GM21528 (cell line): Measurements from ENCODE around the gene ZNF135.

Experiments used
- ATAC-seq: cut with Tn5 transposase; IDR thresholded peaks from one replicate; pipeline ENCODE4 v1.9.1; 2021; ENCODE audit warnings: mild to moderate bottlenecking, moderate library complexity; ENCODE audit not compliant: unreplicated experiment, low FRiP score

Gene ZNF135

DNA sequence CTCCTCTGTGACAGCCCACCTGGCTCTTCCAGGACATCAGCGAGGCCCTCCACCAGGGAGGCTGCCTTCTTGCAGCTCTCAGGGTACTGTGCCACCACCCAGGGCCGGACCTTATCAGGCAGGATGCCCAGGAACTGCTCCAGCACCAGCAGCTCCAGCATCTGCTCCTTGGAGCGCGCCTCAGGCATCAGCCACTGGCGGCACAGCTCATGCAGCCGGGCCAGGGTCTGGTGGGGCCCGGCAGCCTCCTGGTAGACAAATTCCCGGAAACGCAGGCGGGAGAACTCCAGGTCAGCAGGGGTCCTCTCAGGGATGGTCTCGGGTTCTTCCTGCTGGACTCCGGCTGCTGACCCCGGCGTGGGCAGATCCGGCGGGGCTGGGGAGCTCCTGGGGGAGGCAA is 30.8 kb downstream of the ZNF135 start:
- no peak for ATAC-seq

DNA sequence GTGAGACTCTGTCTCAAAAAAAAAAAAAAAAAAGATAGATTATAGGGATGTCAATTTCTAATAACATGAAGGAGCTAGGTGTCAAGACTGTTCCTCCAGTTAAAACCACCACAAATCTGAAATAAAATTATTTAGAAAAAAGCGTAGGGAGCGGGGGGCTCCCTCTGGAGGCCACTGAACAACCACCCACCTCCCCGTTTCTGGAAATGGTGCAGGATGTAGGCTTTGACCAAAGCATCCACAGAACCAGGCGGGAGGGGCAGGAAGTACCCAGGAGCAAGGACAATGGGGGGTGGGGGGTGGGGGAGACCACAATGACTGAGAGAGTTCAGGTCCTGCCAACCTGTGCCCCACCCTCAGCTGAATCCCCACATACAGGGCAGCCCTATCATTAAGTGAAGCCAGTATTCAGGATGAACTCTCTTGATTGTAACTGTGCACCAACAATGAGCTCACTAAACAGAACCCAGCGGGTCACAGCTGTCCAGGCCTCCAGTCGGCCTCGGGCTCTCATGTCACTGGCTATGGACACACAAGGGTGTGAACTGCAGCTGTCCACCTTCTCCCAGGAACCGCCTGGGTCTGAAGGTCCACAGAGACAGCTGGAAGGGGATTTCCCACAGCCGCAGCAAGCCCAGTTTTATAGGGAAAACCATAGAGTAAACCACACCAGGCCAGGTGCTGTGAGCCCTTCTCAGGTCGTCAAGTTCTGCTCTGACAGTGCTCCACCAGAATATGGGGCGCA is 32.3 kb downstream of the ZNF135 start:
- no peak for ATAC-seq

DNA sequence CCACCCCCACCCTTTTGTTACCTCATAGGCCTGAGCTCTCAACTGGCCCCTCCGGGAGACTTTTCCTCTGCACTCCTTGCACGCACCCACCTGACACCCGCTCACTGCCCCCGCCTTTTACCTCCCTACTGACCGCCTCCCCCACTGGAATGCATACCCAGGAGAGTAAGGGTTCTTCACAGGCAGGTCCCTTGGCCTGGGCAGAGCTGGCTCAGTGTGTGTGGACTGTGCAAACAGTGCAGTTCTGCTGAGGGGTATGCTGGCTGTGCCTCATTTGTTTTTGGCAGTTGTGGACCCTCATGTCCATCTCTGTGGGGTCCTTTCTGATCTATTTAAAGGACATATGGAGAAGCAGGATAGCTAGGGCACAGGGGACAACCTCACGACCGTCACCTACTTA is 34.0 kb downstream of the ZNF135 start:
- no peak for ATAC-seq

DNA sequence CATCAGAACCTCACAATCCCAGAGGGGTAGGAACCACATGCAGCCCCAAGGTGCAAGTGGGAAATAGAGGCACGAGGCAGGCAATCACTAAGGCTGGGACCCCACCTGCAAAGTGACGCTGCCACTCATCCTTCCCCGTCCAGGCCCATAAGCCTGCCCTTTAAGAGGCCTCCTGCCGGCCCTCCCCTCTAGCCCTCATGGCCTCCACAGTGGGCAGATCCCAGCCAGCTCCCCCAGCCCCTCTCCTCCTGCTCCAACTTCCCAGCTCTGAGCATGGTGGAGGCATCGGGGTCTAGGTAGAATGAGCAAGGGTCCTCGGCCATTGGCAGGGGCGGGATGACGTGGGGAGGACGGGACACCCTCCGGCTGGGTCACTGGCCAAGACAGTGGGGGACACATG is 36.2 kb downstream of the ZNF135 start:
- no peak for ATAC-seq

DNA sequence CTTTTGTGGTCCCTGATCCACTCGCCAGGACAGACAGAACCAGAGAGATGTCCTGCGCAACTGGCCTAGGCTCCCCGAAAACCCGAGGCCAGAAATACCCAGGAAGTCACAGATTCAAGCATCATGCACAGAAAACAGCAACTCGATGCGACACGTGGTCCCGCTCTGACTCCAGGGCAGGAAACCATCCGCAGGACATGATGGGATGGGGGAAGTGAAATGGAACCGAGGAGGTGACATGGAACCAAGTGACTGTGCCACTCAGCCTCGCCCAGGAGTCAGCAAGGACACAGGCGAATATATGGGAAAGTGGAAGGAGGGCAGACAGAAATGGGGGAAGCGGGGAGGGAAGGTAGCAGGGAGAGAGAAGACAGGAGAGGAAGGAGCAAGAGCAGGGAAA is 37.8 kb downstream of the ZNF135 start:
- no peak for ATAC-seq

DNA sequence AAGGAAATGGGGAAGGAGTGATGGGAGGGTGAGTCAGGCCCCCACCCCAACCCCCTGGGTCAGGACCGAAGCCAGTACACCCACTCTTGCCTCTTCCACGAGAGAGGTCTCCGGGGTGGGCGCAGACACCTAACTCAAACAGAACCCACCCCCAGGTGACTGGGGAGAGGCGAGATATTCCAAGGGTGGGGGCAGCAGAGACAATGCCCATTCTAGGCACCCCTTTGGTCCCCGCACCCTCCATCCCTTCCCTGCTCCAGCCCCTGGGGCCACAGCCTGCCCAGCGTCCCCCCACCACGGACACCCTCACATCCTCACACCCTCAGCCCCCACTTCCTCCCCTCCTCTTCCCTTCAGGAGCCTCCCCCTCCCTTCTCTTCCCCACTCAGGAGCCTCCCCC is 38.3 kb downstream of the ZNF135 start:
- no peak for ATAC-seq

DNA sequence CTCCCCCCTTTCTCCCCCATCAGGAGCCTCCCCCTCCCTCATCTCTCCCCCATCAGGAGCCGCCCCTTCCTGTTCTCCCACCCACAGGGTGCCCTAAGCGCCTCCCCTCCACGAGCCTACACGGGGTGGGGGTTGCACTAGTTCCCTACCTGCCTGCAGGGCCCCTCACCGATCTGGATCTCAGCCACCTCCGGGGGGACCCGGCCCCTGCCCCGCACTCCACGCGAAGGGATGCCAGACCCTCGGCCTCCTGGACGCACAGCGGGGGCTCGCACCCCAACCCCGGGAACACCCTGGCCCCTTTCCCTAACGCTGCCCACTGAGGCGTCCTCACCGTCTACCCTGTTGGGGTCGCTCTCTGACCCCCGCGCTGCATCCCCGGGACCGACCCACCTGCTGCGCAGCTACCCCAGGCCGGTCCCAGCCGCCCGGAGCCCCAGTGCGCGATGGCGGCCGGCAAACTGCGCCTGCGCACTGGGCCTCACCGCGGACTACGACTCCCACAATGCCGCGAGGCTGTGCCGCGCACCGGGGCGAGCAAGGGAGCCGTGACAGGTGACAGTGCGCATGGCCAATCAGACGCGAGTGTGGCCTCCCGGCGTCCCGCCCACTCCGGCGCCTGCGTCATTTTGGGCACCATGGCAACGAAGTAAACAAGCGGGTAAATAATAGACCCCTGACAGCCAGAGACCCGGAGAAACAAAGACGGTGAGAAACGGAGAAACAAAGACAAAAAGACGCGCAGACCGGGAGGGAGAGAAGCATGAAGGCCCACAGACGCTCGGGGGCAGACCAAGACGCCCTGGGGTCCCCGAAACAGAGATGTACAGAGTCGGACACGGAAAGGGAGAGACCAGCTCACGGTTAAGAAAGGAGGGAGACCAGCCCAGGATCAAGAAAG is 38.9 kb downstream of the ZNF135 start, which contains the start of gene ZSCAN18:
ZSCAN18 (minus strand) TSS at position 451 of the 901 bp plus-strand sequence. CDS start 7,964 bp downstream, outside the sequence.
- ATAC-seq: peak; percentile 58

DNA sequence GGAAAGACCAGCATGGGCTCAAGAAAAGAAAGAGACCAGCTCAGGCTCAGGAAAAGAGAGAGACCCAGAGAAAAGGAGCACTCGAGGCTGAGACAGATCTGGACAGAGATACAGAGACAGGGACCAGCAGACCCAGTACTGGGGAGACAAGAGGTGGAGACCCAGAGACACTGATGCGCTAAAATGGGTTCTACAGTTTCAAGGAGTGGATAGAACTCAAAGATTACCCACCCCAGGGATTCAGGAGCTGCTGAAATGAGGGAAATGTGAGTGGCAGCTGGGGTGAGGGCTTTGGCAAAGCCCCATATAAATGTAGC is 39.6 kb downstream of the ZNF135 start:
- ATAC-seq: no peak

DNA sequence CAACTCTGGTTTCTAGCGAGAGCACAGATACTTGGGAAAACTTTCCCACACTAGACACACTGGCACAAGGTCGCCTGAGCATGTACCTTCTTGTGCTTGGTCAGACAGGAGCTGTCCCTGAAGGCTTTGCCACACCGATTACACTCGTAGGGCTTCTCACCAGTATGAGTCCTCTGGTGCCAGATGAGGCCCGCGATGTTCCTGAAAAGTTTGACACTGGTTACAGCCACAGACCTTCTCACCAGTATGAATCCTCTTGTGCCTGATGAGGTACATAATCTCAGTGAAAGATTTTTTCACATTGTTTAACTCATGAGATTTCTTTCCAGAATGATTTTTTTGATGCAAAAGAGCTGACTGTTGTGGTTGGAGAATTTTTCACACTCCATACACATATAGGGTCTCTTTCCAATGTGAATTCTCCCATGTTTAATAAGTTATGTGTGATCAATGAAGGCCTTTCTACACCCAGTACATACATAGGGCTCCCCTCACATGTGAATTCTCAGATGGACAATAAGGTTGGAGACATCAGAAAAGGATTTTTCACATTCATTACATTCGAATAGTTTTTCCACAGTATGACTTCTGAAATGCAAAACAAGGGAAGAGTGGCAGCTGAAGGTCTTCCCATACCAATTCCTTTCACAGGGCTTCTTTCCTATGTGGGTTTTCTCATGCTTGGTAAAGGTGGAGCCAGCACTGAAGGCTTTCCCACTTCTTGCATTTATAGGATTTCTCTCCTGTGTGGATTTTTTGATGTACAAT is 48.9 kb downstream of the ZNF135 start:
- no peak for ATAC-seq

DNA sequence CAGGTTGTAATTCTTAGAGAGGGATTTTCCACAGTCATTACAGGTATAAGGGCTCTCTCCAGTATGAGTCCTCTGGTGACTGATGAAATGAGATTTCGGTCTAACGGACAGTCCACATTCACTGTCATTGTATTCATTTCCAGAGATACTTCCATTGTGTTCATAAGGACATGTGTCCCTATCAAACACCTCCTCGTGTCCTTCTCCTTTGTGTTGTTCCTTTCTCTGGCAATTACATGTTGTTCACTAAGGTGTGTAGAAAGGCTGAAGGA is 49.4 kb downstream of the ZNF135 start:
- no peak for ATAC-seq

DNA sequence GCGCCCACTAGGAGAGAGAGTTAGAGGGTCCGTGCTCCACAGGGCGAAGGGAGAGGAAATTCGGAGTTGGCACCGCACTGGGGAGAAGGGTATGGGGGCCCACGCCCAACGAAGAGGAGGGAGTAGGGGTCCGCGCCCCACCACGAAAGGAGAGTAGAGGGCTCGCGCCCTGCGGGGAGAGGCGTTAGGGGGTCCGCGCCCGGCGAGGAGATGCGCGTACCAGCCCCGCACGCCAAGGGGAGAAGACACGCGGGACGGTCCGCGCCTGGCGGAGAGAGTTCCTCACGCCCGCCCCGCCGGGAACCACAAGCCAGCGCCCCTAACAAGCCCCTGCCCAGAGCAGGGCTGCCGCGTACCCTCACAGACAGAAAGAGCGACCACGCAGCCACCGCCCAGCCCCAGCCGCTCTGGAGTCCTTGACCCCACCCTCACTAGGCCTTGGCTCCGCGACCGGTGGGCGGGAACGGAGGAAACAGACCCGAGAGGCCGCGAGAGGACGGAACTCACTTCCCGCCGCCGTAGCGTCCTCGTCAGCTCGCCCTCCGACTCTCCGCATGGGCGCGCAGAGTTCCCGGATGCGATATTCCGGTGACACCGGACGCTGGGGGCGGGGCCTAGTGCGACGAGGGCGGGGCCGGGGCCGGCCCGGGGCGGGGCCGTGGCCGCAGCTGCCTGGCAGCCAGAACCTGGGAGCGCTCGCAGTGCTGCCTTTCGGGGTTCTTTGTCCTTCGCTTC is 58.9 kb downstream of the ZNF135 start:
- no peak for ATAC-seq

DNA sequence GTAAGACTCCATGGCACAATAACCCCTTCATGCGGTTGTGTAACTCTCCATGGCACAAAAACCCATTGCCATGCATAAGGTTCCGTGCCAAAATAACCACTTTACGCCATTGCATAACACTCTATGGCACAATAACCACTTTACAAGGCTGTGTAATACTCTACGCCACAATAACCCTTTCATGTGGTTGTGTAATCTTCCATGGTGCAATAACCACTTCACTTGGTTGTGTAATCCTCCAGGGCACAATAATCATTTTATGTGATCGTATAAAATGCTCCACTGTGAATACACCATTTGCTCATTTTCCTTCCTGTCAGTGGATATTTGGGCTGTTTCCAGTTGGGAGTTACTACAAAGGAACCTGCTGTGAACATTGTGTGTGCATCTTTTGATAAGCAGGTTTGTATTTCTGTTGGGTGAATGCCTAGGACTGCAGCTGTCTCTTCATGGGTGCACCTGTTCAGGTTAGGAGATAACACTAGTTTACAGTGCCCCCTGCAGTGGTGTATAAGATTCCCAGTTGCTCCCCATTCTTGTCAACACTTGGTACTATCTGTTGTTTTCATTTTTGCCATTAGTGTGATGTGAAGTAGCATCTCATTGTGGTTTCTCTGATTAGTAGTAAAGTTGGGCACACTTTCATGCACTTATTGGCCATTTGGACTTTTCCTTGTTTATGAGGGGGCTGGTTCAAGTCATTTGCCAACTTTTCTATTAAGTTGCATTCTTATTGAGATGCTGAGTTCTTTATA is 60.1 kb downstream of the ZNF135 start:
- no peak for ATAC-seq
